K562 treated with DMSO at 1 percent for 4 hours (cell line): ENCODE measurements around the gene BANF2. TPM values are rescaled to one million over a fixed set of nuclear protein-coding genes. Genes with fewer than 3 reads are reported as not detected.

Source experiments
- total RNA-seq: library from RNA; unstranded; fragments of 300-600 nt; gene quantifications from 2 replicates; pipeline ENCODE4 v1.2.3, GENCODE V29; 2022; ENCODE audit not compliant: insufficient read depth

Gene BANF2
- total RNA-seq: not detected in 2 replicates

GRCh38 chr20:17699931-17700351 is at the start of gene BANF2:
BANF2 (plus strand) TSS chr20:17699966; CDS start chr20:17725026, 25,060 bp downstream.

GRCh38 chr20:17682103-17682888 is 17.5 kb upstream of the BANF2 start, which contains the start of gene RRBP1:
RRBP1 (minus strand) TSS chr20:17682242; CDS start chr20:17660507, 21,735 bp downstream.

Other genes with a start within 250 kb of the BANF2 start
- 0.84 and 1.2 TPM in 2 replicates for gene BFSP1, start 168.6 kb upstream of the BANF2 start, total RNA-seq
- 61.0 and 70.3 TPM in 2 replicates for gene DSTN, start 129.9 kb upstream of the BANF2 start, total RNA-seq
- 47.8 and 53.4 TPM in 2 replicates for gene RRBP1, start 17.7 kb upstream of the BANF2 start, total RNA-seq